HG02759 (cell line): ENCODE data around the gene BTBD8.

Experiments
- ATAC-seq: cut with Tn5 transposase; IDR thresholded peaks from one replicate; pipeline ENCODE4 v1.9.1; 2021; ENCODE audit warnings: mild to moderate bottlenecking, moderate library complexity; ENCODE audit not compliant: unreplicated experiment

BTBD8 gene

GRCh38 chr1:92091625-92092024, 11.5 kb downstream of the BTBD8 start:
- ATAC-seq, result no peak

- no peak for ATAC-seq
Measured at GRCh38 chr1:92094090-92094489, 13.9 kb downstream of the BTBD8 start.

- no peak for ATAC-seq
Measured at GRCh38 chr1:92094595-92094994, 14.4 kb downstream of the BTBD8 start.

- ATAC-seq, result no peak
Measured at GRCh38 chr1:92095874-92096273, 15.7 kb downstream of the BTBD8 start.

GRCh38 chr1:92096317-92096716, 16.2 kb downstream of the BTBD8 start:
- ATAC-seq, result no peak

GRCh38 chr1:92105546-92106081, 25.5 kb downstream of the BTBD8 start:
- ATAC-seq, result no peak

- no peak for ATAC-seq
Measured at GRCh38 chr1:92108631-92109030, 28.5 kb downstream of the BTBD8 start.

- ATAC-seq, result no peak
Measured at GRCh38 chr1:92117526-92117925, 37.4 kb downstream of the BTBD8 start.

- ATAC-seq, result no peak
Measured at GRCh38 chr1:92118826-92119225, 38.7 kb downstream of the BTBD8 start.

GRCh38 chr1:92123868-92124267, 43.7 kb downstream of the BTBD8 start:
- no peak for ATAC-seq

- no peak for ATAC-seq
Measured at GRCh38 chr1:92125204-92125603, 45.1 kb downstream of the BTBD8 start.

GRCh38 chr1:92126088-92126487, 45.9 kb downstream of the BTBD8 start:
- ATAC-seq, result no peak

GRCh38 chr1:92134331-92134730, 54.2 kb downstream of the BTBD8 start:
- no peak for ATAC-seq

GRCh38 chr1:92136341-92136740, 56.2 kb downstream of the BTBD8 start:
- ATAC-seq, result no peak

- ATAC-seq, result no peak
Measured at GRCh38 chr1:92154934-92155333, 74.8 kb downstream of the BTBD8 start.

GRCh38 chr1:92159593-92159992, 79.4 kb downstream of the BTBD8 start:
- no peak for ATAC-seq

- no peak for ATAC-seq
Measured at GRCh38 chr1:92165389-92165788, 85.2 kb downstream of the BTBD8 start.

GRCh38 chr1:92167151-92167550, 87.0 kb downstream of the BTBD8 start:
- no peak for ATAC-seq

- no peak for ATAC-seq
Measured at GRCh38 chr1:92168657-92169056, 88.5 kb downstream of the BTBD8 start.

GRCh38 chr1:92169214-92170005, 89.3 kb downstream of the BTBD8 start:
- no peak for ATAC-seq

- ATAC-seq, result no peak
Measured at GRCh38 chr1:92184632-92185031, 104.5 kb downstream of the BTBD8 start.

- ATAC-seq, result no peak
Measured at GRCh38 chr1:92186081-92186480, 105.9 kb downstream of the BTBD8 start.
